NCI-H345 treated with DMSO at 0.1 percent for 48 hours (cell line): Measurements from ENCODE around the gene POTEM.
"Not testable (repeated sequence)": the region's sequence is repeated elsewhere in the genome, so short reads cannot be mapped to it uniquely, and the experiment has no call there.

Experiments
- DNase-seq: peaks from one replicate; lab custom pipeline; 2025; ENCODE audit not compliant: unreplicated experiment; lab: John Stamatoyannopoulos, UW

Gene POTEM

DNA sequence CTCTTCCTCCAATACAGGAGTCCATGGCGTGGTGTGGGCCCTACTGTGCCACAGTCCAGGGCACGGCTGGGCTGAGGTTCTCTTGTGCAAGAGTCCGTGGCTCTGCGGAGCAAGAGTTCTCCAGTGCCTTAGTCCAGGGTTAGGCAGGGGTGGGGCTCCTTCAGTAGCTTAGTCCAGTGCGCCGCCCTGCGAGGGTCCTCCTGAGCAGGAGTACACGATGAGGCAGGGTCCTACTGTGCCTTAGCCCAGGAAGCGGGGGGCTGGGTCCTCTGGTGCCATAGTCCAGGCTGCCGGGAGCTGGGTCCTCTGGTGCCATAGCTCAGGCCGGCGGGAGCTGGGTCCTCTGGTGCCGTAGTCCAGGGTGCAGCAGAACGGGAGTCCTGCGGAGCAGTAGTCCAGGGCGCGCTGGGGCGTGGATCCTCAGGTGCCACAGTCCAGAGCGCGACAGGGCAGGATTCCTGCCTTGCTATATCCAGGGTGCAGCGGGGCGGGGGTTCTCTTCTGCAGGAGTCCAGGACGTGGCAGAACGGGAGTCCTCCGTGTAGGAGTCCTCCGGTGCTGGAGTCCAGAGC is 69.7 kb downstream of the POTEM start:
- DNase-seq, result not testable (repeated sequence)

DNA sequence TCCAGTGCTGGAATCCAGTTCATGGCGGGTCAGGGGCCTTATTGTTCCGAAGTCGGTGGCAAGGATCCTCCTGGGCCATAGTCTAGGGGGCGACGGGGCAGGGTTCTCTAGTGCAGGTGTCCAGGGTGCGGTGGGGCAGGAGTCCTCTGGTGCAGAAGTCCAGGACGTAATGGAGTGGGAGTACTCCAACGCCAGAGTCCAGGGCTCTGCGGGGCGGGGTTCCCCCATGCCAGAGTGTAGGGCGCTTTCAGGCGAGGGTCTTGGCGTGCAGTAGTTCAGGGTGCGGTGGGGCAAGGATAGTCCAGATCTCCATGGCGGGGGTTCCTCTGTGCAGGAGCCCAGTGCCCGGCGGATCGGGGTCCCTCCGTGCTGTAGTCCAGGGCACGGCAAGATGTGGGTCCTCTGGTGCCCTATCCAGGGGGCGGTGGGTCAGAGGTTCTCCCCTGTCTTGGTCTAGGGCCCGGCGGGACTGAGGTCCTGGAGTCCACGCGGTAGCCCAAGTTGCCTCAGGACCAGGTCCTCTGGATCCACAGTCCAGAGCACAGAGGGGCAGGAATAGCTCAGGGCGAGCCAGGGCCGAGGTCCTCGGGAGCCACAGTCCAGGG is 70.9 kb downstream of the POTEM start:
- not testable (repeated sequence) for DNase-seq

DNA sequence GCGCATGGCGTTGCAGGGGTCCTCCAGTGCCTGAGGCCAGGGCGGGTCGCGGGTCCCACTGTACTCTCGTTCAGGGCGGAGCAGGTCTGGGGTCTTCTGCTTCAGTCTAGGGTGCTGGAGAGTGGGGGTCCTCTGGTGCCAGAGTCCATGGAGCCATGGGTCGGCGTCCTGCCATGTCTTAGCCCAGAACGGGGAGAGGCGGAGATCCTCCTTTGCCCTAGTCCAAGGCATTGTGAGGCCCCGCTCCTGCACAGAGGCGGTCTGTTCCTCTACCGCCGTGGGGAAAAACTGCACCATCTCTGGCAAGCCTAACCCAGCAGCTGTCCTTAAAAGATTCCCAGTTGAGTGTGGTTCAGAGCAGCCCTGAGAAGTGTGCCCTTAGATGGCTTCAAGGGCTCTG is 71.6 kb downstream of the POTEM start:
- DNase-seq, result not testable (repeated sequence)

DNA sequence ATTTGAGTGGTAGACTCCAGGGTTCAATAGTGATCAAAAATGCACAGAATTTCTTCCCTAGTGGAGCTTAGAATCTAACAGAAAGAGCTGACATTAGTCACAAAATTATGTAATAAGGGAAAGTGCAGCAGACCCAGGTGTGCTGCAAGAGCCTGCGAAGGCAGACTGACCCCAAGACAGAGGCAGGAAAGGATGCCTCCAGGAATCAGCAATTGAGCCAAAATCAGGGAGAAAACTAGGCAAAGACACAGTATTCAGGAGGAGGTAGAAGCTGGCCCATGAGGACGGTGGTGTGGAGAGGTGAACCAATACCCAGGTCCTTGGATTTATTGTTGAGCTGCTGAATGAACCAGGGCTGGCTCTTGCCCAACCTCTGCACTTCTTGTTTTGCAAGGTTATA is 76.2 kb downstream of the POTEM start:
- not testable (repeated sequence) for DNase-seq
